Astrocyte (in vitro differentiated cells and primary cell): ENCODE results near the gene MON2. TPM values are rescaled to one million over a fixed set of nuclear protein-coding genes. Genes with fewer than 3 reads are reported as not detected.

Experiments
- DNase-seq: peaks from one replicate; pipeline ENCODE4 v3.0.0-alpha.2; 2010; ENCODE audit warnings: low read depth
- FAIRE-seq: peaks from 2 replicates; lab custom pipeline; 2011; peaks lifted over from hg19 to GRCh38; lab: Jason Lieb, UNC
- H2AFZ ChIP-seq: 2 replicates; pipeline ENCODE4 v1.6.0; 2012; ENCODE audit warnings: low read depth, low read length, inconsistent platforms
- H3K27ac ChIP-seq: 2 replicates; pipeline ENCODE4 v1.5.1; 2011; ENCODE audit warnings: low read depth, low read length, inconsistent platforms
- H3K27me3 ChIP-seq: 2 replicates; pipeline ENCODE4 v1.6.0; 2011; ENCODE audit warnings: low read length, inconsistent platforms; ENCODE audit not compliant: insufficient read depth
- H3K36me3 ChIP-seq: 2 replicates; pipeline ENCODE4 v1.5.1; 2011; ENCODE audit warnings: low read length, inconsistent platforms; ENCODE audit not compliant: insufficient read depth
- H3K4me1 ChIP-seq: 2 replicates; pipeline ENCODE4 v1.5.1; 2011; ENCODE audit warnings: low read length, inconsistent platforms; ENCODE audit not compliant: insufficient read depth
- H3K4me2 ChIP-seq: 2 replicates; pipeline ENCODE4 v1.6.0; 2012; ENCODE audit warnings: low read length, inconsistent platforms
- H3K4me3 ChIP-seq: 2 replicates; pipeline ENCODE4 v1.5.1; 2011; ENCODE audit warnings: low read depth, mild to moderate bottlenecking, low read length, inconsistent platforms; ENCODE audit not compliant: insufficient read depth
- H3K79me2 ChIP-seq: 2 replicates; pipeline ENCODE4 v1.6.0; 2012; ENCODE audit warnings: mild to moderate bottlenecking, low read length, inconsistent platforms; ENCODE audit not compliant: insufficient read depth
- H3K9ac ChIP-seq: 2 replicates; pipeline ENCODE4 v1.6.0; 2012; ENCODE audit warnings: mild to moderate bottlenecking, low read length, inconsistent platforms
- H3K9me3 ChIP-seq: 2 replicates; pipeline ENCODE4 v1.5.1; 2012; ENCODE audit warnings: low read depth, mild to moderate bottlenecking, low read length, inconsistent platforms; ENCODE audit not compliant: insufficient read depth
- H4K20me1 ChIP-seq: 2 replicates; pipeline ENCODE4 v1.6.0; 2012; ENCODE audit warnings: low read length, inconsistent platforms; ENCODE audit not compliant: insufficient read depth
- H3K27ac Mint-ChIP-seq: one replicate; pipeline ENCODE4 v1.8.0; 2021; ENCODE audit warnings: mild to moderate bottlenecking, mixed read lengths; ENCODE audit not compliant: unreplicated experiment
- H3K27me3 Mint-ChIP-seq: one replicate; pipeline ENCODE4 v1.8.0; 2021; ENCODE audit warnings: low read depth, mixed read lengths; ENCODE audit not compliant: unreplicated experiment
- H3K36me3 Mint-ChIP-seq: one replicate; pipeline ENCODE4 v1.8.0; 2021; ENCODE audit warnings: low read depth, mixed read lengths; ENCODE audit not compliant: unreplicated experiment
- H3K4me1 Mint-ChIP-seq: one replicate; pipeline ENCODE4 v1.8.0; 2021; ENCODE audit warnings: low read depth, mixed read lengths; ENCODE audit not compliant: unreplicated experiment
- H3K4me3 Mint-ChIP-seq: one replicate; pipeline ENCODE4 v1.8.0; 2021; ENCODE audit warnings: mild to moderate bottlenecking, moderate library complexity, mixed read lengths; ENCODE audit not compliant: unreplicated experiment
- H3K9me3 Mint-ChIP-seq: one replicate; pipeline ENCODE4 v1.8.0; 2021; ENCODE audit warnings: mild to moderate bottlenecking, mixed read lengths; ENCODE audit not compliant: unreplicated experiment
- CTCF ChIP-seq: IDR thresholded peaks from 2 replicates; pipeline ENCODE4 v1.5.1; 2011; ENCODE audit warnings: low read depth, mild to moderate bottlenecking, inconsistent platforms, low read length, moderate library complexity; ENCODE audit not compliant: insufficient read depth
- EZH2 ChIP-seq: IDR thresholded peaks from 2 replicates; pipeline ENCODE4 v1.6.1; 2012; ENCODE audit warnings: mild to moderate bottlenecking, low read length, inconsistent platforms; ENCODE audit not compliant: insufficient read depth
- total RNA-seq: library from RNA; stranded (reverse); gene quantifications from 2 replicates; pipeline ENCODE4 v1.2.1, GENCODE V29; 2021

MON2 gene
- total RNA-seq, 1 donor from 2014 or later, result 39.7 TPM

GRCh38 chr12:62435303-62436163 is 31.1 kb upstream of the MON2 start:
- H3K9me3 ChIP-seq, result no peaks in the 10 kb centered on the region
- Mint-ChIP-seq H3K4me1 (no peaks in the 10 kb centered on the region), H3K36me3 (peaks cover 2% of the 10 kb centered on the region), H3K4me3 (peak overlapping the region; percentile 75), H3K27ac (no peak overlapping the region), H3K27me3 (peaks cover 40% of the 10 kb centered on the region), H3K9me3 (peaks cover 4% of the 10 kb centered on the region)
- H3K4me3 ChIP-seq, result peak overlapping the region; percentile 57
- H3K79me2 ChIP-seq, result no peaks in the 10 kb centered on the region
- H4K20me1 ChIP-seq, result no peaks in the 10 kb centered on the region
- no peak overlapping the region for H3K27ac ChIP-seq
- peaks cover 7% of the 10 kb centered on the region for H3K27me3 ChIP-seq
- FAIRE-seq (no peak), DNase-seq (peak; percentile 46)
- no peaks in the 10 kb centered on the region for H3K36me3 ChIP-seq
- H2AFZ ChIP-seq, result peak overlapping the region; percentile 83
- peak overlapping the region; percentile 95 for H3K4me2 ChIP-seq
- H3K9ac ChIP-seq, result peak overlapping the region; percentile 41
- TF ChIP-seq CTCF (peak; percentile 55), EZH2 (no peak)
- H3K4me1 ChIP-seq, result peaks cover 9% of the 10 kb centered on the region

GRCh38 chr12:62436164-62436503 is 30.5 kb upstream of the MON2 start:
- H3K4me3 ChIP-seq, result peak overlapping the region; percentile 57
- H3K4me2 ChIP-seq, result peak overlapping the region; percentile 95
- Mint-ChIP-seq H3K27me3 (peaks cover 36% of the 10 kb centered on the region), H3K9me3 (peaks cover 6% of the 10 kb centered on the region), H3K36me3 (peaks cover 2% of the 10 kb centered on the region), H3K4me1 (no peaks in the 10 kb centered on the region), H3K4me3 (no peak overlapping the region), H3K27ac (no peak overlapping the region)
- DNase-seq, result no peak
- no peaks in the 10 kb centered on the region for H3K9me3 ChIP-seq
- H3K79me2 ChIP-seq, result no peaks in the 10 kb centered on the region
- no peak overlapping the region for H3K9ac ChIP-seq
- H3K27me3 ChIP-seq, result peaks cover 7% of the 10 kb centered on the region
- H3K36me3 ChIP-seq, result no peaks in the 10 kb centered on the region
- no peak for FAIRE-seq
- H2AFZ ChIP-seq, result peak overlapping the region; percentile 83
- no peak overlapping the region for H3K27ac ChIP-seq
- TF ChIP-seq EZH2 (no peak), CTCF (no peak)
- H3K4me1 ChIP-seq, result peaks cover 9% of the 10 kb centered on the region
- H4K20me1 ChIP-seq, result no peaks in the 10 kb centered on the region
